ENCODE data around the gene ERO1B. TPM values are rescaled to one million over a fixed set of nuclear protein-coding genes. Genes with fewer than 3 reads are reported as not detected.
"Not testable (repeated sequence)": the region's sequence is repeated elsewhere in the genome, so short reads cannot be mapped to it uniquely, and the experiment has no call there.

Gene ERO1B
- total RNA-seq, 1 donor from 2014 or later, result 3.1 TPM

DNA sequence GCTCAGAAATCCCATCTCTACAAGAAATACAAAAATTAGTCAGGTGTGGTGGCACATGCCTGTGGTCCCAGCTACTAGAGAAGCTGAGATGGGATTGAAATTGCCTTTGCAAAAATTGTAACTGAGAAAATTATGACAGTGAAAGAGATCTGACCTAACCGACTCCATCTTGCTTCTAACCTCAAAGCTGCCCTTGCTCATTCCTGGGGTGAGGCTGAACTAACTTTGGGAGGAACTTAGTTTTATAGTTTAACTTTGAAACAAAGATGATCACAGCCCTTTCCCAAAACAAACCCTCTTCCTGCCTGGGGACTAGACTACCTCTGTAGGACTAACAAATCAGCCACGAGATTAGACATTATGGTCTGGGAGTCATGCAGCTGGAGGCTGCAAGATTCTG, 33.8 kb upstream of the ERO1B start:
- TF ChIP-seq, protein P1, sequence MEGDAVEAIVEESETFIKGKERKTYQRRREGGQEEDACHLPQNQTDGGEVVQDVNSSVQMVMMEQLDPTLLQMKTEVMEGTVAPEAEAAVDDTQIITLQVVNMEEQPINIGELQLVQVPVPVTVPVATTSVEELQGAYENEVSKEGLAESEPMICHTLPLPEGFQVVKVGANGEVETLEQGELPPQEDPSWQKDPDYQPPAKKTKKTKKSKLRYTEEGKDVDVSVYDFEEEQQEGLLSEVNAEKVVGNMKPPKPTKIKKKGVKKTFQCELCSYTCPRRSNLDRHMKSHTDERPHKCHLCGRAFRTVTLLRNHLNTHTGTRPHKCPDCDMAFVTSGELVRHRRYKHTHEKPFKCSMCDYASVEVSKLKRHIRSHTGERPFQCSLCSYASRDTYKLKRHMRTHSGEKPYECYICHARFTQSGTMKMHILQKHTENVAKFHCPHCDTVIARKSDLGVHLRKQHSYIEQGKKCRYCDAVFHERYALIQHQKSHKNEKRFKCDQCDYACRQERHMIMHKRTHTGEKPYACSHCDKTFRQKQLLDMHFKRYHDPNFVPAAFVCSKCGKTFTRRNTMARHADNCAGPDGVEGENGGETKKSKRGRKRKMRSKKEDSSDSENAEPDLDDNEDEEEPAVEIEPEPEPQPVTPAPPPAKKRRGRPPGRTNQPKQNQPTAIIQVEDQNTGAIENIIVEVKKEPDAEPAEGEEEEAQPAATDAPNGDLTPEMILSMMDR (IDR thresholded peaks at IDR 0.05), result no peak
- H3K27ac Mint-ChIP-seq (ENCODE audit: unreplicated experiment), result no peak overlapping the region
- no peaks in the 10 kb centered on the region for H3K36me3 Mint-ChIP-seq (ENCODE audit: low read depth)
- H3K4me3 Mint-ChIP-seq (ENCODE audit: unreplicated experiment), result no peak overlapping the region
- DNase-seq (ENCODE audit: low spot score), result no peak
- H3K27me3 Mint-ChIP-seq (ENCODE audit: low read depth), result no peaks in the 10 kb centered on the region
- no peaks in the 10 kb centered on the region for H3K4me1 Mint-ChIP-seq (ENCODE audit: low read depth)
- no peaks in the 10 kb centered on the region for H3K9me3 Mint-ChIP-seq (ENCODE audit: low read depth)

DNA sequence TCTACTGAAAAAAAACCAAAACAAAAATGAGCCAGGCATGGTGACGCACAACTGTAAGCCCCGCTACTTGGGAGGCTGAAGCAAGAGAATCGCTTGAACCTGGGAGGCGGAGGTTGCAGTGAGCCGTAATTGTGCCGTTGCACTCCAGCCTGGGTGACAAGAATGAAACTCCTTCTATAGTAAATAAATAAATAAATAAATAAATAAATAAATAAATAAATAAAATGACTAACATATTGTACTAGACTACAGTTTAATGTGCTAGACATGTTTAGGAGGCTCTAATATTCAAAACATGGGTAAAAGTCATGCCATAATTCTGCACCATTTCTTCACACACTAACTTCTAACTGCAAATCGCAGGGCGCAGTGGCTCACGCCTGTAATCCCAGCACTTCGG, 33.3 kb upstream of the ERO1B start:
- no peaks in the 10 kb centered on the region for H3K27me3 Mint-ChIP-seq (ENCODE audit: low read depth)
- H3K27ac Mint-ChIP-seq (ENCODE audit: unreplicated experiment), result no peak overlapping the region

DNA sequence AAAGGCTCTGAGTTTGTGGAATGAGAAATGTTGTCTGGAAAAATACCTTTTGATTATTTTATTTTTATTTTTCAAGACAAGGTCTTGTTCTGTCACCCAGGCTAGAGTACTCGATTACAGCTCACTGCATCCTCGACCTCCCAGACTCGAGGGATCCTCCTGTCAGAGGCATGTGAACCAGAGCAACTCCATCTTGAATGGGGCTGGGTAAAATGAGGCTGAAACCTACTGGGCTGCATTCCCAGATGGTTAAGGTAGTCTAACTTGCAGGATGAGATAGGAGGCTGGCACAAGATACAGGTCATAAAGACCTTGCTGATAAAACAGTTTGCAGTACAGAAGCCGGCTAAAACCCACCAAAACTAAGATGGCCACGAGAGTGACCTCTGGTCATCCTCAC, 32.3 kb upstream of the ERO1B start:
- H3K4me1 Mint-ChIP-seq (ENCODE audit: low read depth); H3K27ac Mint-ChIP-seq (ENCODE audit: unreplicated experiment); H3K36me3 Mint-ChIP-seq (ENCODE audit: low read depth); H3K9me3 Mint-ChIP-seq (ENCODE audit: low read depth); DNase-seq (ENCODE audit: low spot score); H3K4me3 Mint-ChIP-seq (ENCODE audit: unreplicated experiment); H3K27me3 Mint-ChIP-seq (ENCODE audit: low read depth): not testable (repeated sequence)

More for the DNA sequence above, 33.3 kb upstream of the ERO1B start:
- Mint-ChIP-seq H3K4me3 (ENCODE audit: unreplicated experiment) (no peak overlapping the region), H3K4me1 (ENCODE audit: low read depth) (no peaks in the 10 kb centered on the region), H3K36me3 (ENCODE audit: low read depth) (no peaks in the 10 kb centered on the region), H3K9me3 (ENCODE audit: low read depth) (no peaks in the 10 kb centered on the region)
- no peak for DNase-seq (ENCODE audit: low spot score)
- TF ChIP-seq, protein P1 (IDR thresholded peaks at IDR 0.05), result no peak

DNA sequence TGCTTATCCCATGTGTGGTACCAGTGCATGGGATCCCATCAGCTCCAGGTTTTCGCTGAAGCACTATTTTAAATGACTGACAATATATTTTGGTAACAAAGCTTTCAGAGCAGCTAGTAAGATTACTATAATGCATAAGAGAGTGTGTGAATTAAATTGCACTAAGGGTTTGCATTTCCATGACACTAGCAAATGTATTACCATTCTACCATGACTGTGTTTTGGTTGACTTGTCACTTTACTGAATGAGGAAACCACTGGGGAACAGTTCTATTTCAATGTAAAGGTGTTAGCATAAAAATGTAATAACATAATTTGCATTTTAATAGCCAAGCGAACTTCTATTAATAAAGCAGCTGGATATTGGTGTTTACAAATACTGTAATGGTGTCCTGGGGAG, 31.7 kb upstream of the ERO1B start:
- TF ChIP-seq, protein P1 (IDR thresholded peaks at IDR 0.05), result no peak
- Mint-ChIP-seq H3K27me3 (ENCODE audit: low read depth) (no peaks in the 10 kb centered on the region), H3K4me3 (ENCODE audit: unreplicated experiment) (no peak overlapping the region), H3K4me1 (ENCODE audit: low read depth) (no peaks in the 10 kb centered on the region), H3K36me3 (ENCODE audit: low read depth) (peaks cover 2% of the 10 kb centered on the region), H3K9me3 (ENCODE audit: low read depth) (no peaks in the 10 kb centered on the region), H3K27ac (ENCODE audit: unreplicated experiment) (no peak overlapping the region)
- no peak for DNase-seq (ENCODE audit: low spot score)

DNA sequence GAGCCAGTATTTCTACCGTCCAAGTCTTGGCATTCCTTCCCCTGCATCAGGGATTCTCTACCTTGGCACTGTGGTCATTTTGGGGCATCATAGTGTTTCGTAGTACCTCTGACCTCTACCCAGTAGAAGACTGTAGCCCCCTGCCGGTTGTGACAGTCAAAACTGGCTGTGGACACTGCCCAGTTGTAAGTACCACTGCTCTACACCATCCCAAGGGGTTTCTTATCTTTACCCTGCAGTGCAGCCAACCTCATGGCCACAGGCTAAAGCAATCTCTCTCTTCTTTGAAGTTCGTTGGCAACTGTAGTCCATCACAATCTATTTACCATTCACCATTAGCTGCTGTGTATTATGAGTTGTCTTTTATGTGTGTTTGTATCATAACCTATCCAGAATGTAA, 29.3 kb upstream of the ERO1B start:
- H3K27me3 Mint-ChIP-seq (ENCODE audit: low read depth), result no peaks in the 10 kb centered on the region
- TF ChIP-seq, protein P1 (IDR thresholded peaks at IDR 0.05), result no peak
- no peaks in the 10 kb centered on the region for H3K4me1 Mint-ChIP-seq (ENCODE audit: low read depth)
- no peak overlapping the region for H3K27ac Mint-ChIP-seq (ENCODE audit: unreplicated experiment)
- H3K36me3 Mint-ChIP-seq (ENCODE audit: low read depth), result peaks cover 2% of the 10 kb centered on the region
- no peak for DNase-seq (ENCODE audit: low spot score)
- H3K9me3 Mint-ChIP-seq (ENCODE audit: low read depth), result no peaks in the 10 kb centered on the region
- no peak overlapping the region for H3K4me3 Mint-ChIP-seq (ENCODE audit: unreplicated experiment)

DNA sequence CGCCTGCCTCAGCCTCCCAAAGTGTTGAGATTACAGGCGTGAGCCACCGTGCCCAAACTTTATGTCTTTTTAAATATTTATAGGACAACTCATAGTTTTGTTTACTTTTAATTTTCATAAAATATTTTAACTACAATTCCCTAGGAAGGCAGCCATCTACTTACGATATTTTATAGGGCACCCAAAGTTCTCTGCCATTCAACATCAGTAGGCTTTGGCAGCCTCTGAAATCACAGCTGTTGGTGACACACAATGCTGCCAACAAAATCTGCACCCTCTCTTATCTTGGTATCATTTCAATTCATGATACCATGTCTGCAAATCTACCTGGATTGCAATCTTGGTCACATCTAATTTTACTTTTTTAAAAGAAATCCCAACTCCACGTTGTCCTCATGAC, 27.1 kb upstream of the ERO1B start:
- Mint-ChIP-seq H3K27ac (ENCODE audit: unreplicated experiment) (no peak overlapping the region), H3K4me1 (ENCODE audit: low read depth) (no peaks in the 10 kb centered on the region), H3K4me3 (ENCODE audit: unreplicated experiment) (no peak overlapping the region), H3K9me3 (ENCODE audit: low read depth) (no peaks in the 10 kb centered on the region), H3K36me3 (ENCODE audit: low read depth) (peaks cover 2% of the 10 kb centered on the region), H3K27me3 (ENCODE audit: low read depth) (no peaks in the 10 kb centered on the region)
- no peak for DNase-seq (ENCODE audit: low spot score)
- TF ChIP-seq, protein P1 (IDR thresholded peaks at IDR 0.05), result no peak
